CD4-positive, alpha-beta T cell treated with Interleukin-4 for 1 hour (primary cell): Measurements from ENCODE around the gene CTIF.
A peak's percentile ranks its signal among the peaks of the same experiment; 100 is the strongest.
"Not testable (repeated sequence)": the region's sequence is repeated elsewhere in the genome, so short reads cannot be mapped to it uniquely, and the experiment has no call there.

Experiments used
- DNase-seq, 2 donors: peaks; one replicate each; pipeline ENCODE4 v3.0.0-alpha.2; 2020 to 2022

Gene CTIF

DNA sequence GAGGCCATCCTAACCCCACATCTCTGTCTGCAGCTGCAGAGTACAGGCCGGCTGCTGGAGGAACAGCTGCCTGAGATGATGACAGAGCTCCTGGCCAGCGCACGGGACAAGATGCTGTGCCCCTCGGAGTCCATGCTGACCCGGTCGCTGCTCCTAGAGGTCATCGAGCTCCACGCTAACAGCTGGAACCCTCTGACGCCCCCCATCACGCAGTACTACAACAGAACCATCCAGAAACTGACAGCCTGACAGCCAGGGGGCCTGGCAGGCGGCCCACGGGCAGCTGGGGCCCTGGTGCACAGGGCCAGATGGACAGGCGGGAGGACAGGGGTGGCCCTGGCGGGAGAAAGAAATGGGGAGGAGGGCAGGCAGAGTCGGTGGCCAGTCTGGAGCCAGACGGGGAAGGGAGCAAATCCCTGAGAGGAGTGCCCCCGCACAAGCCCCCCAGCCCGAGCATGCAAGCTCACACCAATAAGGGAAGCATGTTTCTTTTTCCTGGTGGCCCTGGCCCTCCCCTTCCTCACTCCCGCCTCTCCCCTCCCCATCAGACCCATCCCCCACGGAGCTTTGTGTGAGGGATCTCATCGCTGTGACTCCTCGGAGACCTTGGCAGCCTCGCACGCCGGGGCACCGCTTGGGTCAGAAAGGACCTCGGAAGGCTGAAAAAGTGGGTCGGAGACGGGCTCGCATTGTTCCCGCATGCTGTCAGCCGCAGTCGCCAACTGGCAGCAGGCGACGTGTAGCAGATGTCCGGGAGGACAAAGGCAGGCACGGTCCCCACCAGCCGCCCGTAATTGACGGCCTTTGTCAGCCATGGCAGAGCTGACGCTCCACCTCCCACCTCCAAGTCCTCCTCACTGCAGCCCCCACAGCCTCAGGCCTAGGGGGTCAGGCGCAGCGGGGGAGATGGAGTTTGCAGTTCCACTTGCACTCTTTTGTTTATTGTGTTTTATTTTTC is 320.8 kb downstream of the CTIF start:
- no peak for DNase-seq

DNA sequence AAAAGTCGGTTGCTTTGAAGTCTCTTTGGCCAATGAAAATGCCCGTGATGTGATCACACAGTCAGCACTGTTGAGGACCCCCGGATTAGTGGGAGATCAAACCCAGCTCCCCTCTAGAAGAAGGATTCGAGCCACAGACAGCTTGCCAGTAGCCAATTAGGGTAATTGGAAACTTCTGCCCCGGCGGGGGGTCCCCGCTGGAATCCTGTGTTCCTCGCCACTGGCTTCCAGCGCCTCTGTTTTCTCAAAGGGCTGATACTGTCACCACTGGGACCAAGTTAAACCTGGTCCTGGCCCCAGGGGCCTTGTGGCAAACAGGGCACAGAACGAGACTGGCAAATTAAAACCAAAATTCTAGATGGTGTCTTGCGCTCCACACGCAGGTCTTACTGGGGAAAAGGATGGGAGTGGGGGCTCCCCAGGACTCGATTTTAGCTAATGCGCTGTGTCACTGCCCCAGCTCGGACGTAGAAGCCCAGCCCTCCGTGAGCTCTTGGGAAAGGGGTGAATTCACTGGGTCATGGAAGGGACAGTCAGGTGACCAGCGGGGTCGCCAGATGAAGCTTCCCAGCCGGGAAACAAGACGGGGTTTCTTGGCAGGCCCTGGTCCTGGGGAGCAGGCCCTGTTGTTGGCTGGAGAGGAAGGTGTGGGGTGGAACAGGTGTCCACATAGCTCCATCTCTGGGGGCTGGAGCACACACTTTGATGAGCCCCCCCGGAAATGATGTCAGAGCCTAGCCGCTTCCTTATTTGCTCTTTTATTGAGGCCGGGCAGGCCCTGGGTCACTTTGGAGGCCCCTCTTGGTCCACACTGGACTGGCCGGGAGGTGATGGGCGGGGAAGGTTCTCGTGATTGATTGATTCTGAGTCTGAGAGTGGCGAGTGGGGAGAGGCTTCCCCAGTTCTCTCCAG is 321.7 kb downstream of the CTIF start:
- DNase-seq = no peak

- no peak for DNase-seq
These were observed 322.4 kb downstream of the CTIF start for GRCh38 chr18:48861181-48861708.

- DNase-seq = no peak
These were observed 323.3 kb downstream of the CTIF start for GRCh38 chr18:48862132-48862531.

- DNase-seq = no peak
These were observed 323.9 kb downstream of the CTIF start for GRCh38 chr18:48862678-48863270.

- DNase-seq = no peak
These were observed 324.7 kb downstream of the CTIF start for GRCh38 chr18:48863432-48864065.

DNA sequence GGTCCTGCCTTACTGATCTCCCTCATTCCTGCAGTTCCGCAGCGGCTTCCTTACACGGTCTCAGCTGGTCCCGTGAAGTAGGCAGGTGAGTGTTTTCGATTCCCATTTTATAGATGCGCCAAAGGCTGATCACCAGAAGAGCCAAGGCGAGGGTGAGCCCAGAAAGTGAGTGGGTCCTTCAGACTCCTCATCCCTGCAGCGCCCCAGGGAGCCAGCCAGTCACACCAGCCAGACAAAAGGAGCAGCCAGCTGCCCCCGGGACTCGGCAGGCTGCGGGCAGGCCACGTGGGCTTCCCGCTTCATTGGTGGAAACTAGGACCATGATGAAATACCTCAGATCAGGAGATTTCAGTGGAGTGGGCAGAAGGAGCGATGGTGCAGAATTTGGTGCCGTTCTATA is 326.0 kb downstream of the CTIF start:
- no peak for DNase-seq

DNA sequence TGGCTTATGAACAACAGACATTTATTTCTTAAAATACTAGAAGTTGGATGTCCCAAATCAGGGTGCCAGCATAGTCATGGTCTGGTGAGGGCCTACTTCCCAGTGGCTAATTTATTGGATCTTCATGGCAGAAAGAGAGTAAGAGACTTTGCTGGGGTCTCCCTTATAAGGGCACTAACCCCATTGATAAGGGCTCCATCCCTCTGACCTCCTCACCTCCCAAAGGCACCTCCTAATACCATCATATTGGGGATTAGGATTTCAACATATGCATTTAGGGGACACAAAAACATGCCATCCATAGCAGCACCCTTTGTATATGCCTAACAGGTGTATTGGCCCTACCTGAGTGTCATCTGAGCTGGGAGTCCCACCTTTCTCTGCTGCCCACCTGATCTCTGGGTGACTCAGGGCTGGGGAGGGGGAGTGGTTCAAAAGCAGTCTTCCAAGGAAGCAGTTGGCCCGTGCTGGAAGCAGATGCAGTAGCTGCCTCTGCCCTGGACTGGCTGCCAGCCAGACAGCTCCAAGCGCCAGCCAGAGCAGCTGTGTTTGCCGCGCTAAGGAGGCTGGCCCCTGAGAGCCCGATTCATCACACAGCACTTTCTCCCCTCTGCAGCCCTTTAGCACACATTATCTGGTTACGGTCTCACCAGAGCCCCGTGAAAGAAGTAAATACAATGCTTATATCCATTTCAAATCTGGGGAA is 327.4 kb downstream of the CTIF start:
- no peak for DNase-seq

DNA sequence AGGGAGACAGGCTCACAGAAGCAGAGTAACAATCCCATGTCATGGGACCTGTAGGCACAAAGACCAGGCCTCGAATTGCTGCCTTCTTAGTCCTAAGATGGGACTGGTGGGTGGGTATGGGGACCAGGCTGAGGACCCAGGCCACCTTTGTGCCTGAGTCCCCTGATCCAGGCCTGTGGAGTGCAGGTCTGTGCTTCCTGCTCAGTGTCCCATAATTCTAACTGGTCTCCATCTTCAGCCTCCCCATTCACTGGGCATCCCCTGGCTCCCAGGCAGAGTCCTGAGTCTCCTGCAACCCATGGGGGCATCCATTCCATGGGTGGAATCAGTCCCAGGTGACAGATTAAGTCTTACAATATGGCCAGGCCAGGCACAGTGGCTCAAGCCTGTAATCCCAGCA is 328.0 kb downstream of the CTIF start:
- DNase-seq = no peak

- no peak for DNase-seq
These were observed 329.1 kb downstream of the CTIF start for GRCh38 chr18:48867978-48868377.

DNA sequence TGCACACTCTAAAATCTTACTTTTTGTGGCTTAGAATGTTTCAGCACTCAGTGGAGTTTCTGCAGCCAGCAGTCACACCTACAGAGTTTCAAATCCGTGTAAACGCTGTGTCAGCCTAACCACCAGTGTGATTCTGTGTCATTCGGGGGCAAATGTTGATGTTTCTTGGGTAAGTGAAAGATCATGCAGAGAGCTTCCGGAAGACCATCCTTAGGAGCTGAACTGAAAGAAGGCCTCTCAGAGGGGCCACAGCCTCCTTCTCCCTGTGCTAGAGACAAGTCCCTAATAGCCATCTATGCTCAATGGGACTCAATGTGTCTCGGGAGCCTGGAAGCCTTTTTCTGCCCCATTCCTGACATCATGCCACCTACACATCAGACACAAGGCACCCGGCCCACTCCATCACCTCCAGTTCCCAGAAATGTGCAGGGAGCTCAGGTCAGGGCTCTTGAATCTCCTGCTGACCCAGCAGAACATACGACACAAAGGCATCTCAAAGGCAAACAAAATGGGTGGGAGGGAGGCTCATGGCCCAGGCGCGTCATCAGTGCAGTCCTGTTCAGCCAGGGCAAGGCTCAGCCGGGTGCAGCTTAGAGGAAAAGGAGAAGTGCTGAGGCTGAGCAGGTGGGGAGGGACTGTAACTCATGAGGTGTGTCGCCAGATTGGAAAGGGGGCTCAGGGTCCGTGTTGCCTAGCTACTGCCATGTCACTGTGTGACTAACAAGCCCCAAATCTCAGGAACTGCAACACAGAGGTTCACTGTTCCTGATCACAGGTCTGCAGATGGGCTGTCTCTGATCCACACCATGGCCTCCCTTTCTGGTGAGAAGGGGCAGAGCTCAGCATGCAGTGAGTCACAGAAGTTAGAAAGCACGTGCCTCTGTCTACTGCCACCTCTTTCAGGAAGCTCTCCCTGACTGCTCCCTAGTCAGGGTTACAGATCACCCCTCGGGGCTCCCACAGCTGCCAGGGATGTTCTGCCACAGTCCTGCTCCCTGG is 329.9 kb downstream of the CTIF start:
- DNase-seq = peak; percentile 66 to 75

GRCh38 chr18:48869591-48869990 is 330.8 kb downstream of the CTIF start:
- DNase-seq = no peak

GRCh38 chr18:48870926-48871325 is 332.1 kb downstream of the CTIF start:
- DNase-seq = not testable (repeated sequence)

GRCh38 chr18:48871391-48872166 is 332.7 kb downstream of the CTIF start:
- DNase-seq = no peak

DNA sequence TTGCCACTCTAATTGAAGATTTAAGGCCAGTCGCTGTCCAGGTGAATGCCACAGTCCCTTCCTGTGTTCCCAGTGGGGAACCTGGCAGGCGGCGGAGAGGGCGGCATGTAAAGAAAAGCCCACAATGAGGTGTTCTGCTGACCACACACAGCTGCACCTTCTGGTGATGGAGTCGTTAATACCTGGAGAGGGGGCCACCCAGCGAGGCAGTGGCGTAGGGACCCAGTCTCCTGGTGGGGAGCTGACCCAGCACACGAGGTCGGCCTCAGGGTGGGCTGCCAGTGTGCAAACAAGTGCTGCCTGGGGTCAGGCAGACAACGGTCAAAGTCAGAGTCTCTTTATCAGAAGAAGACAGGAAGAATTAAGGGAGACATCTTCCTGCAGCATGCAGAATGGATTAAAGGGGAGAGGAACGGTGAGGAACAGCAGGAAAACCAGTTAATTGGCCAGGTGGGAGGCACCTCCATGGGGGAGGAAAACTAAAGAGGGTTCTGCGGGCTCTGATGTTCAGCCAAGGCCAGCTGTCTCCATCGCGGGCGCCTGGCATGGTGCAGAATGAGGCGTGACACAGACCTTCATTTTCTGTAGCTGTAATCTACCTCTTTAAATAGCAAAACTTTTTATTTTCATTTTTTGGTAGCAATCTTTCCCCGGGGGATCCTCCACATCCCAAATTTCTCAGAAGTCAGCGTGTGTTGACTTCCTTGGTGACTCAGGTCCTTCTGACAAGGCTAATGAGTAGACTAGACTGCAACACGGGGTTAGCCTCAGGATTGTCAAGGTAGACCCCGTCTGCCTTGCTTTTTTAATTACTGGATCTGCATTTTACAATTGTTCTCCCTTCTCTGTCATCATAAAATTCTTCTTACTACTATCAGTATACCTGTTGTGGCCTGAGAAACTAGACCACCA is 333.7 kb downstream of the CTIF start:
- DNase-seq = no peak

GRCh38 chr18:48874233-48874632 is 335.4 kb downstream of the CTIF start:
- no peak for DNase-seq

GRCh38 chr18:48874701-48875162 is 335.9 kb downstream of the CTIF start:
- DNase-seq = no peak

GRCh38 chr18:48875314-48875941 is 336.6 kb downstream of the CTIF start:
- DNase-seq = no peak
